Measurements from ENCODE around the gene C3.

Gene C3

DNA sequence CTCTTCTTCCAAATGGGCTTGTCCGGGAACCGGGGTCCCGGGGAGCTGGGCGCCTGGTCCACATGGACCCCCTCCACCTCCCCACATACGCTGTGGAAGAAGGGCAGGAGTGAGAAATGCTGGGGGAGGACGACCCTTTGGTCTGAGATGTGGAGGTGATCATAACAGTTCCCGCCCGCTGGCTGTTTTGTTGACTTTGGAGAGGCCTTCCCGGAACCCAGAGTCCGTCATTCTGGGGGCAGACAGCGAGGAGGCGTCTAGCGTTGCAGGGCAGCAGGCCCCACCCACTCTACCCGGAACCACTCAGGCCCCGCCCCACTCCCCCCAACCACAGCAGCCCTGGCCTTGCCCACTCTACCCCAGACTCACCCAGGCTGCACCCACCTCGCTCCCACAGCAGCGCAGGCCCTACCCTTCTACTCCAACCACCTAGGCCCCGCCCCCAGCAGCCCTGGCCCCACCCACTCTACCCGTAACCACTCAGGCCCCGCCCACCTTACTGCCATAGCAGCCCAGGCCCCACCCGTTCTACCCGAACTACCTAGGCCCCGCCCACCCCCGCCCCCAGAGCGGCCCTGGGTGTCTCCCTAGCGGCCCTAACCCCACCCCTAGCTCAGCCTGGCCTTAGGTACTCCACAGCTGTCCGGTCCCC, 9.8 kb upstream of the C3 start:
- DNase-seq = no peak

DNA sequence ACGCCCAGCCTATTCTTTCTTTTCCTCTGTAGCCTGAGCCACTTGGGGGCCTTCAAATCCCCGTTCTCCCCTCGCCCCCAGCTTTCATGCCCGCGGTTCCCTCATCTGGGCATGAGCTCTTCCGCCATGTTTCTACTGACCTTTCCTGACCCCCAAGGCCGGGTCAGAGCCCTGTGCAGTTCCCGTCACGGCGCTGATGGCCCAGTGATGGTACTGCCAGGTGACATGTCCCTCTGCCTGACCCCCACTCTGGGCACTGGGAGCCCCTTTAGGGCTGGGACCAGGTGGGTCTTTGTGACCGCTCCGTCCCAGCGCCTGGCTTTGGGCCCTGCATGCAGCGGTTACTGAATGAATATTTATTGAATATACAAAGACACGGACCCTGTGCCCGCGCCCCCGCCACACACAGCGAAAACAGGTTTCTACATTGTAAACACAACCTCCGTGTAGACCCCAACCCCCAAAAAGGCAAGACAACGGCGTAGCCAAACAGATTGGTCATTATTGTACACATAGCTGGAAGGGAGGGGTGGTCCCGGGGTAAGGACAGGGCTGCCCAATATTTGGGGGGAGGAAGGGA, 9.2 kb upstream of the C3 start:
- no peak for DNase-seq

DNA sequence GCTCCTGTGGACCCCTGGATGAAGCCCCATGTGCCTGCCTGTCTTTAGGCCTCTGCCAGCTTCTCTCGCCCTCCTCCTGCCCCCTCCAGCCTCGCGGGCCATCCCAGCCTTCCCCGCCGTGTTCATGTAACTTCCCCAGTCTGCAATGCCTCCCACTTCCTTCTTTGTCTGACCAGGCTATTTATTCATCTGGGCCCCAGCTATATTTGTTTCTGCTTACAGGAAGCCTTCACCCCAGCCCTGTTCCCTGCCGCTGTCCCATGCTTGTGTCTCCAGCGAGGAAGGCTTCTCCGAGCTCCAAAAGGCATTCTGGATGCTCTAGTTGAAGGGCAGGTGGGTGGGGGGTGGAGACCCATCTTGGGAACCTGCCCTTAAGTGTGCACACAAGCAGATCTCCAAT, 7.9 kb upstream of the C3 start:
- DNase-seq = no peak

DNA sequence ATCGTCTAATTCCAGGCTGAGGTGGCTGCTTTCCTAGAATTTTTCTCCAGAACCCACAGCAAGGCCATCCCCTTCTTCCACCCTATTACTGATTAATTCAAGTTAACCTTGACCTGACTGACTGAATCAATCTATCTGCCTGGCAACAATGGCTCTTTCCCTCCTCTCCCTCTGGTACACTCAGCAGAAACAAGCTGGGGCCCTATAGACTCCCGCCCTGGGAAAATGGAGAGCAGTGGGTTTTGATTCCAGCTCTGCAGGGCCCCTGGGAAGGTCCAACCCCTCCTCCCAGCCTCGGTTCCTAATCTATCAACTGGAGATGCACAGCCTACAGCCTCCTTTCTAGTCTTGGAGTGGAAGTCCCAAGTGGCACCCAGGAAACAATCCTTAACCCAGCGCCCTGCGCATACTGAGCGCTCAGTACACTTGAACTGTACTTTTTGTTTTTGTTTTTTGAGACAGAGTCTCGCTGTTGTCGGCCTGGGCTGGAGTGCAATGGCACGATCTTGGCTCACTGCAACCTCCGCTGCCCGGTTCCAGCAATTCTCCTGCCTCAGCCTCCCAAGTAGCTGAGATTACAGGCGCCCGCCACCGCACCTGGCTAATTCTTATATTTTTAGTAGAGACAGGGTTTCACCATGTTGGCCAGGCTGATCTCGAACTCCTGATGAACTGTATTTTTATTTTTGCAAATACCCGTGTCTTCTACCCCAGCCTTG, 5.2 kb upstream of the C3 start:
- no peak for DNase-seq

DNA sequence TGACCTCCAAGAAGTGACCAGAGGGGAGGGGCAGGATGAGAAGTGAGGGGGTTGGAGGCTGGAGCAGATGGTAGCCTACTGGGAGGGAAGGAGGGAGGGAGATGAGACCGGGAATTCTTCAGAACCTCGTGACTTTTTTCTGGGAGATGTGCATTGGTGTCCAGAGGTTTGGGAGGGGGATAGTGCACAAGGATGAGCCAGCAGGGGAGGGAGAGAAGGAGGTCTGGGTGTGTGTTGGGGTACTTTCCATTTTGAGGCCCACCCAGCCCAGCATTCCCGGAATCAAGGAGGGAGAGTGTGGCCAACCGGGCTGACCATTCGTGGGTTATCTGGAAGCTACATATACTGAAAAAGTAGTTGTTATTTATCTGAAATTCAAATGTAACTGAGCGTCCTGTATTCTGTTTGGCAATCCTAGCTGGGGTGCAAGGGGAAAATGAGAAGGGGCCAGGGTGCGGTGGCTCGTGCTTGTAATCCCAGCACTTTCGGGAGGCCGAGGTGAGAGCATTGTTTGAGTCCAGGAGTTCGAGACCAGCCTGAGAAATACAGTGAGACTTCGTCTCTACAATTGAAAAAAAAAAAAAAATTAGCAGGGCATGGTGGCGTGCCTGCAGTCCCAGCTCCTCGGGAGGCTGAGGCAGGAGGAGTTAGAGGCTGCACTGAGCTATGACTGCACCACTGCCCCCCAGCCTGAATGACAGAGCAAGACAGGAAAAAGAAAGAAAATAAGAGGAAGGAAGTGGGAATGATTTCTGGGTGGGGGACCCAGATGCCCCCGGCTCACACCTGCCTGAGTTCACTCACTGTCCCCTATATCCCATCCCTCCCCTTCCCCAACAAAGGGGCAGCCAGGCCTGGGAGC, 4.4 kb upstream of the C3 start:
- DNase-seq = no peak

DNA sequence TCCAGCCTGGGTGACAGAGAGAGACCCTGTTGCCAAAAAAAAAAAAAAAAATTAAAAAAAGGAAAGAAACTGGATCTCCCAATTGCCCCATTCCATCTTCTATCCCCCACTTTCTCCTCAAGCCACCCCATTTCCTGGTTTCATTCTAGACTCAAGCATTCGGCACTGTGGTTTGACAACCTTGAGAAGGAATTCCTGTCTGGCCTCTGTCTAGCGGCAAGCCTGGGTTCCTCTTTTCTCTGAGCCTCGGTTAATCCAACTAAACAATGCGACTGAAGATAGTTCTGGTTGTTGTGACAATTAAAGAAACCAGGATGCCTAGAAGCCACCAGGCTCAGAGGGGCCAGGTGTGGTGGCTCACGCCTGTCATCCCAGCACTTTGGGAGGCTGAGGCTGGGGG, 3.3 kb upstream of the C3 start:
- no peak for DNase-seq

DNA sequence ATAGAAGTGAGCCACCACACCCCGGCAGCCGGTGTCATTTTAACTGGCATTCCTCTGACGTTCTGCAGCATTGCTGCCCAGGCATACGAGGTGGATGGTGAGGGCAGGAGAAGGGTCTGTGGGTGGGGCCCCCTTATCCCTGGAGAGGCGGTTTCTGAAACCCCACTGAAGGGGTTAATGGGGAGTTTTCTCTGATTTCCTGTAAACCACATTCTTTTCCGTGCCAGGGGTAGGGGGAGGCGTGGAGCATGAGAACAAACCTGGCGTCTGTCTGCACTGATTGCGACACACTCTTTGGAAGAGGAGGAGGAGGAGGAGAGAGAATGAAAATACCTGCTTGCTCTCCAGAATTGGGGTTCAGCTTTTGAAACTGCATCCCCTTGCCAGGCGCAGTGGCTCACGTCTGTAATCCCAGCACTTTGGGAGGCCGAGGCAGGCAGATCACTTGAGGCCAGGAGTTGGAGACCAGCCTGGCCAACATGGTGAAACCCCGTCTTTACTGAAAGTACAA, 2.7 kb upstream of the C3 start:
- DNase-seq = no peak

DNA sequence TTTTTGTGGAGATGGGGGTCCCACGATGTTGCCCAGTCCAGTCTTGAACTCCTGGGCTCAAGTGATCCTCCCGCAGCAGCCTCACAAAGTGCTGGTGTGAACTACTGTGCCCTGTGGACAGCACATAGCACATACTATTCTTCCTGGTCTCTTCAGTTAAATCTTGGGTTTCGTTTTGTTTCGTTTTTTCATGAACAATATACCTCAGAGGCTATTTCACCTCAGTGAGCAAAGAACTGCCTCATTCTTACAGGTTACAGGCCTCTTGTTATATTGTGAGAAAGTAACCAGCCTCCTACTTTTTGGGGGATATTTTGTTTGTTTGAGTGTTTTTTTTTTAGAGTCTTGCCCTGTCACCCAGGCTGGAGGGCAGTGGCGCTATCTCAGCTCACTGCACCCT, 1.3 kb upstream of the C3 start:
- no peak for DNase-seq

- DNase-seq = no peak
These were observed 656 bp upstream of the C3 start for GRCh38 chr19:6721138-6721474.

- no peak for DNase-seq
These were observed 470 bp downstream of the C3 start for GRCh38 chr19:6719992-6720368.

DNA sequence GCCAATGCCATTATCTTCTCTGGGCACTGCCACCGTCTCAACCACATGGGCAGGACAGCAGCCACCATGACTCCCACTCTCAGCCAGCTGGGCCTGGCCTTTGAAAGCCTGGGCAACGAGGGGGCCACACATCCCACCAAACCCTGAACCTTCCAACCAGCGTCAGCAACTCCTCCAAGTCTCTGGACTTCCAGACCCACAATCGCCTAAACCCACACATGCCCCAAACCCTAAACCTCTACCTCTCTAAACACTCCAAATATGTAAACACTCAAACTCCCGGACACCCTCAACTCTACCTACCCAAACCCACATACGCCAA, 949 bp downstream of the C3 start:
- DNase-seq = no peak

DNA sequence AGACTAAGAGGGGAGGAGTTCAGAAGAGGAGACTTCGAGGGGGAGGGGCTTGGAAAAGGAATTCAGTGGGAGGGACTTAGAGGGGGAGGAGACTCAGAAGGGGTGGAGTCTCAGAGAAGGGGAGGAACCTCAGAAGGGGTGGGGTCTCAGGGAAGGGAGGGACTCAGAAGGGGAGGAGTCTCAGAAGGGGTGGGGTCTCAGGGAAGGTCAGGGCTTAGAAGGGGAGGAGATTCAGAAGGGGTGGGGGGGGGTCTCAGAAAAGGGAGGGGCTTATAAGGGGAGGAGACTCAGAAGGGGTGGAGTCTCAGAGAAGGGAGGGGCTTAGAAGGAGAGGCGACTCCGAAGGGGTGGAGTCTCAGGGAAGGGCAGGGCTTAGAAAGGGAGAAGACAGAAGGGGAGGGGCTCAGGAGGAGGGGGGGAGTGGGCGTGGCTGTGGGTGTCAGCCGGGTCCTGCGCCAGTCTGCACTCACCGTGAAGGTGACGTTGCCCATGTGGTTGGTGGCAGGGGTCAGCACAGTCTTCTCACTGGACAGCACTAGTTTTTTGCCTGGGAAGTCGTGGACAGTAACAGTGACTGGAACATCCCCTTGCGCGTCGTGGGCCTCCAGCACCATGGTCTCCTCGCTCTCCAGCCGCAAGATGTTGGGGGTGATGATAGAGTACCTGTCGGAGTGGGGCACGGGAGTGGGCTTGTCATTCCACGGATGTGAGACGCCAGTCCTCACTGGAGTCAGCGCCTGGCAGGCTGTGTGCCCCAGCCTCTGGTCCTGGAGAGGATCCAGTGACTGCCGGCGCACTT, 1.5 kb downstream of the C3 start:
- DNase-seq = no peak

DNA sequence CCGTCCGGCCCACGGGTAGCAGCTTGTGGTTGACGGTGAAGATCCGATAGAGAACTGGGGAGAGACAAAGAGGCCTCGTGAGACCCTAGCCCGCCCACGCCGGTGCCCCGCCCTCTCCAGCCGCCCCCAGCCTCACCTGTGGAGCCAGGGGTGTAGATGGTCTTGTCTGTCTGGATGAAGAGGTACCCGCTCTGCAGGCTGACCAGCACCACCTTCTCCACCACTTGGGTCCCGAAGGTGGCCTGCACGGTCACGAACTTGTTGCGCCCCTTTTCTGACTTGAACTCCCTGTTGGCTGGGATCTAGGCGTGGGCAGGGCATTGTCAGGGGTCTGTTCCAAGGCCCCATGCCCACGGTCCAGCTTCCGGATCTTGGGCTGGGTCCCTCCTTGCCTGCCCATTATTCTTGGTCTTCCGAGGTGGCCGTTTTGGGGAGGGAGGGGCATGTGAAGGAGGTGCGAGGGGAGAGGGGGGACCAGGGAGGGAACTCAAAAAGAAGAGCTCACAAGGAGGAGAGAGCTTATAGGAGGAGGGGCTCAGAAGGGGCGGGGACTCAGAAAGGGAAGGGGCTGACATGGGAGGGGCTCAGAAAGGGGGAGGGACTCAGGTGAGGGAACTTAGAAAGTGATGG, 2.2 kb downstream of the C3 start:
- no peak for DNase-seq

DNA sequence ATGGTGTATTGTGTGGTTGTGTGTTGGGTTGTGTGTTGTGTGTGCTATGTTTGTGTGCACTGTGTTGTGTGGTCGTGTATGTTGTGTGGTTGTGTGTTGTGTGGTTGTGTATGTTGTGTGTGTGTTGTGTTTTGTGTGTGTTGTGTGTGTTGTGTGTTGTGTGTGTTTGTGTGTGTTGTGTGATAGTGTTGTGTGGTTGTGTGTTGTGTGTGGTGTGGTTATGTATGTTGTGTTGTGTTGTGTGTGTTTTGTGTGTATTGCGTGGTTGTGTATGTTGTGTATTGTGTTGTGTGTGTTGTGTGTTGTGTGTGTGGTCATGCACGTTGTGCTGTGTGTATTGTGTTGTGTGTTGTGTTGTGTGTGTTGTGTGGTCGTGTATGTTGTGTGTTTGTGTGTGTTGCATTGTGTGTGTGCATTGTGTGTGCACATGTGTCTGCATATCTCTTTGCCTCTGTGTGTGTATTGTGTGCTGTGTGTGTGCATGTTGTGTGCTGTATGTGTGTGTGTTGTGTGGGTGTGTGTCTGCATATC, 2.9 kb downstream of the C3 start:
- no peak for DNase-seq

GRCh38 chr19:6717036-6717435, 3.4 kb downstream of the C3 start:
- DNase-seq = no peak

GRCh38 chr19:6716610-6716970, 3.9 kb downstream of the C3 start:
- DNase-seq = no peak

- DNase-seq = no peak
These were observed 5.5 kb downstream of the C3 start for GRCh38 chr19:6714749-6715555.

DNA sequence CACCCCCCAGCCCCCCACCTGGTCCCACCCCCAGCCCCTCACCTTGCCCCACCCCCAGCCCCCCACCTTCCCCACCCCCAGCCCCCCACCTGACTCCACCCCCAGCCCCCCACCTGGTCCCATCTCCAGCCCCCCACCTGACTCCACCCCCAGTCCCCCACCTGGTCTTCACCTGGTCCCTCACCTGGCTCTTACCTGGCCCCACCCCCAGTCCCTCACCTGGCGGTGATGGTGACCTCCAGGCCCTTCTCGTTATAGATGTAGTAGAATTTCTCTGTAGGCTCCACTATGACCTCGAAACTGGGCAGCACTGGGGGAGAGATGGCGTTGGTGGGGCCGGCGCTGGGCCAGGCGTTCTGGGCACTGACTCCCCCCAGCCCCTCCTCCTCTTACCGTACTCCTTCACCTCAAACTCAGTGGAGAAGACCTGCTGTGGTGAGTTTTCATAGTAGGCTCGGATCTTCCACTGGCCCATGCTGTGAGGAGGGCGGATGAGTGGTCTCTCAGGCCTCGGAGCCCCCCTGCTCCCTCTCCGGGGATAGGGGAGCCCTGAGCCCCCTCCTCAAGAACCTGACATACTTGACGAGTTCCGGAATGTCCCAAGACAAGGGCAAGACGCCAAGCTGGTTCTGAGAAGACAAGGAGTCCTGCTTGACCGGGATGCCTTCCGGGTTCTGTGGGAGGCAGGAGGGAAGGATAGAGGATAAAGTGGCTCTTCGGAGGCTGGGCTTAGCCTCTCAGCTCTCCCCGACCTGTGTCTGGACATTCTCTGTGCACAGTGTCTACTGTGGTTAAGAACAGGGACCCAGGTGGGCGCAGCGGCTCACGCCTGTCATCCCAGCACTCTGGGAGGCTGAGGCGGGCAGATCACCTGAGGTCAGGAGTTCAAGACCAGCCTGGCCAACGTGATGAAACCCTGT, 6.4 kb downstream of the C3 start:
- DNase-seq = no peak

GRCh38 chr19:6712692-6713670, 7.5 kb downstream of the C3 start:
- no peak for DNase-seq
